DND-41 (cell line): ENCODE results near the gene XRCC3.

Source experiments
- EZH2 ChIP-seq: IDR thresholded peaks from 3 replicates; pipeline ENCODE4 v1.6.1; 2012; ENCODE audit warnings: borderline replicate concordance, low read depth, mild to moderate bottlenecking, moderate library complexity, low read length, inconsistent platforms; ENCODE audit not compliant: severe bottlenecking
- TF ChIP-seq, protein P1 (sequence below): IDR thresholded peaks from 2 replicates; pipeline ENCODE4 v1.5.1; 2012; ENCODE audit warnings: borderline replicate concordance, low read length, moderate library complexity, mild to moderate bottlenecking; ENCODE audit not compliant: poor library complexity, severe bottlenecking; ENCODE audit errors: extremely low read depth

GRCh38 chr14:103692871-103693270 lies 22.4 kb downstream of the XRCC3 start:
- TF ChIP-seq EZH2: no peak
- TF ChIP-seq, protein P1, sequence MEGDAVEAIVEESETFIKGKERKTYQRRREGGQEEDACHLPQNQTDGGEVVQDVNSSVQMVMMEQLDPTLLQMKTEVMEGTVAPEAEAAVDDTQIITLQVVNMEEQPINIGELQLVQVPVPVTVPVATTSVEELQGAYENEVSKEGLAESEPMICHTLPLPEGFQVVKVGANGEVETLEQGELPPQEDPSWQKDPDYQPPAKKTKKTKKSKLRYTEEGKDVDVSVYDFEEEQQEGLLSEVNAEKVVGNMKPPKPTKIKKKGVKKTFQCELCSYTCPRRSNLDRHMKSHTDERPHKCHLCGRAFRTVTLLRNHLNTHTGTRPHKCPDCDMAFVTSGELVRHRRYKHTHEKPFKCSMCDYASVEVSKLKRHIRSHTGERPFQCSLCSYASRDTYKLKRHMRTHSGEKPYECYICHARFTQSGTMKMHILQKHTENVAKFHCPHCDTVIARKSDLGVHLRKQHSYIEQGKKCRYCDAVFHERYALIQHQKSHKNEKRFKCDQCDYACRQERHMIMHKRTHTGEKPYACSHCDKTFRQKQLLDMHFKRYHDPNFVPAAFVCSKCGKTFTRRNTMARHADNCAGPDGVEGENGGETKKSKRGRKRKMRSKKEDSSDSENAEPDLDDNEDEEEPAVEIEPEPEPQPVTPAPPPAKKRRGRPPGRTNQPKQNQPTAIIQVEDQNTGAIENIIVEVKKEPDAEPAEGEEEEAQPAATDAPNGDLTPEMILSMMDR: no peak
